HG03196 (cell line): ENCODE measurements around the gene PTPN13.

ENCODE experiments used
- ATAC-seq: cut with Tn5 transposase; IDR thresholded peaks from one replicate; pipeline ENCODE4 v1.9.1; 2021; ENCODE audit not compliant: unreplicated experiment

The PTPN13 gene

GRCh38 chr4:86592553-86593249 is 1.4 kb upstream of the PTPN13 start:
- ATAC-seq, result no peak

- ATAC-seq, result peak; percentile 22
Measured at GRCh38 chr4:86594559-86595425, 677 bp downstream of the PTPN13 start.

- no peak for ATAC-seq
Measured at GRCh38 chr4:86595426-86595805, 1.3 kb downstream of the PTPN13 start.

GRCh38 chr4:86596807-86597206 is 2.7 kb downstream of the PTPN13 start:
- ATAC-seq, result no peak

GRCh38 chr4:86600007-86600653 is 6.0 kb downstream of the PTPN13 start:
- no peak for ATAC-seq

- ATAC-seq, result no peak
Measured at GRCh38 chr4:86603311-86603885, 9.3 kb downstream of the PTPN13 start.

GRCh38 chr4:86606809-86607208 is 12.7 kb downstream of the PTPN13 start:
- ATAC-seq, result no peak

- ATAC-seq, result no peak
Measured at GRCh38 chr4:86608757-86609375, 14.8 kb downstream of the PTPN13 start.

- ATAC-seq, result no peak
Measured at GRCh38 chr4:86611757-86612156, 17.6 kb downstream of the PTPN13 start.

GRCh38 chr4:86613734-86614133 is 19.6 kb downstream of the PTPN13 start:
- no peak for ATAC-seq

- ATAC-seq, result no peak
Measured at GRCh38 chr4:86614865-86615264, 20.8 kb downstream of the PTPN13 start.

- ATAC-seq, result no peak
Measured at GRCh38 chr4:86615501-86615900, 21.4 kb downstream of the PTPN13 start.

GRCh38 chr4:86619656-86620055 is 25.5 kb downstream of the PTPN13 start:
- no peak for ATAC-seq

- no peak for ATAC-seq
Measured at GRCh38 chr4:86621435-86621834, 27.3 kb downstream of the PTPN13 start.

GRCh38 chr4:86626066-86626465 is 32.0 kb downstream of the PTPN13 start:
- no peak for ATAC-seq

GRCh38 chr4:86627462-86628135 is 33.5 kb downstream of the PTPN13 start:
- ATAC-seq, result no peak

GRCh38 chr4:86630629-86631028 is 36.5 kb downstream of the PTPN13 start:
- no peak for ATAC-seq

GRCh38 chr4:86631166-86631565 is 37.1 kb downstream of the PTPN13 start:
- no peak for ATAC-seq

GRCh38 chr4:86633854-86634253 is 39.7 kb downstream of the PTPN13 start:
- no peak for ATAC-seq

- no peak for ATAC-seq
Measured at GRCh38 chr4:86640469-86640868, 46.4 kb downstream of the PTPN13 start.
